ENCODE data around the gene RIMBP2. TPM values are rescaled to one million over a fixed set of nuclear protein-coding genes. Genes with fewer than 3 reads are reported as not detected.

RIMBP2 gene
- total RNA-seq, 1 experiment from 2014 or later, result 2.1 TPM

DNA sequence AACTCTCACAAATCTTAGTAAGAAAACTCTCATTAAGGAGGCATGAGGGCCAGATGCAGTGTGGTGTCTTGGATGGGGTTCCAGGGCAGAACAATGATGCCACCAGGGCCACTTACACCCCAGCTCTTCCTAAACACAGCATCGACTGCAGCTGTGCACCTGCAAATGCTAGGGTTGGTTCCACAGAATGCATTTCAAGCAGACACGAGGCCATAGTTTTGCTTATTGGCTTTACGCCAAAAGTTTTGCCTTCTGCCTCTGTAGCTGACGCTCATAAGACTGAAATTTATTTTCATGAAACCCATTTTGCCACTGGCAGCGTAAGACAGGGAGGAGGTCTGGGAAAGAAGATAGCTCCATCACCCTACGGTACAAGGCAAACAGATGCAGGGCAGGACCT lies 179.0 kb downstream of the RIMBP2 start:
- Histone ChIP-seq H3K36me3 (replicated peaks; ENCODE audit: control insufficient read depth, insufficient read depth, low read length) (no peaks in the 10 kb centered on the region), H3K4me3 (ENCODE audit: insufficient read depth, low read depth, low read length) (no peak overlapping the region), H3K27me3 (ENCODE audit: control insufficient read depth, insufficient read depth, low read length) (no peaks in the 10 kb centered on the region)
- no peak for DNase-seq

- Histone ChIP-seq H3K27me3 (ENCODE audit: control insufficient read depth, insufficient read depth, low read length) (no peaks in the 10 kb centered on the region), H3K4me3 (ENCODE audit: insufficient read depth, low read depth, low read length) (no peak overlapping the region), H3K36me3 (replicated peaks; ENCODE audit: control insufficient read depth, insufficient read depth, low read length) (no peaks in the 10 kb centered on the region)
- DNase-seq, result no peak
Observed at GRCh38 chr12:130530429-130530828, 185.7 kb downstream of the RIMBP2 start.

GRCh38 chr12:130529781-130530180 lies 186.3 kb downstream of the RIMBP2 start:
- H3K4me3 ChIP-seq (ENCODE audit: insufficient read depth, low read depth, low read length), result no peak overlapping the region
- H3K27me3 ChIP-seq (ENCODE audit: control insufficient read depth, insufficient read depth, low read length), result no peaks in the 10 kb centered on the region
- H3K36me3 ChIP-seq (replicated peaks; ENCODE audit: control insufficient read depth, insufficient read depth, low read length), result no peaks in the 10 kb centered on the region
- no peak for DNase-seq

DNA sequence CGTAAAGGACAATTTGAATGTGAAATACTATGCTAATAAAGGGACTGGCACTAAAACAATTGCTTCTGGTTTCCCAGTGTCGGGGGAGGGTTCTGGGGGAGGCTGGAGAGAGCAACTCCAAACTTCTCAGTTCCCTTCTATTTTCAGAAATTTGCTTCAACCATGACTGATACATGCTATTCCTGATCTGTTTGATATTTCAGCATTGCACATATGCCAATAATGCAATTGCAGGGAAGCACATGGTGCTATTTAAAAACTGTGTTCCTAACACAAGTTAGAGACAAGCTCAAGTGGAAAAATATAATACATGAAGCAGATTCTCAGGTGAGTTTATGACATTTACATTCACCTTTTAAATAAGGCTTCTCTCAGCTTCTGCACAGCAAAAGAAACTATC lies 188.9 kb downstream of the RIMBP2 start:
- H3K4me3 ChIP-seq (ENCODE audit: insufficient read depth, low read depth, low read length), result no peak overlapping the region
- H3K27me3 ChIP-seq (ENCODE audit: control insufficient read depth, insufficient read depth, low read length), result no peaks in the 10 kb centered on the region
- DNase-seq, result no peak
- no peaks in the 10 kb centered on the region for H3K36me3 ChIP-seq (replicated peaks; ENCODE audit: control insufficient read depth, insufficient read depth, low read length)

DNA sequence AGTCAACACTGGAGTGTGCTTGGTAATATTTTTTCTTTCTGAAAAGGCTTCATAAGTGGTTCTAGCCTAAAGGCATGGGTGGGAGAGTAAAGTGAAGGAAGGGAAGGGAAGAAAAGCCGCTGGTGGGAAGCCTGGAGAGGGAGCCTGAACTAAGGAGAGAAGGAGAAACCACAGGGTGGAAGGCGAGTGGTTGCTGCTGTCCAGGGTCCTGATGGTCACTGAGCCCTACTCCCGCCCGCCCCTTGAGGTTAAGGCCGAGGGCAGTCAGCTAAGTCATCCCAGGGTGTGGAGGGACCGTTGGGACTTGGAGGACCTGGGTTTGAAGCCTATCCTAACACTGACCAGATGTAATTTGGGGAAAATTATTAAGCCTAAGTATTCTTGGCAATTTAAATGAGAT lies 189.3 kb downstream of the RIMBP2 start:
- Histone ChIP-seq H3K36me3 (replicated peaks; ENCODE audit: control insufficient read depth, insufficient read depth, low read length) (no peaks in the 10 kb centered on the region), H3K27me3 (ENCODE audit: control insufficient read depth, insufficient read depth, low read length) (no peaks in the 10 kb centered on the region), H3K4me3 (ENCODE audit: insufficient read depth, low read depth, low read length) (no peak overlapping the region)
- DNase-seq, result peak; percentile 90

GRCh38 chr12:130525384-130526172 lies 190.5 kb downstream of the RIMBP2 start:
- Histone ChIP-seq H3K36me3 (replicated peaks; ENCODE audit: control insufficient read depth, insufficient read depth, low read length) (no peaks in the 10 kb centered on the region), H3K4me3 (ENCODE audit: insufficient read depth, low read depth, low read length) (no peak overlapping the region), H3K27me3 (ENCODE audit: control insufficient read depth, insufficient read depth, low read length) (no peaks in the 10 kb centered on the region)
- DNase-seq, result no peak

GRCh38 chr12:130524759-130525158 lies 191.3 kb downstream of the RIMBP2 start:
- Histone ChIP-seq H3K36me3 (replicated peaks; ENCODE audit: control insufficient read depth, insufficient read depth, low read length) (no peaks in the 10 kb centered on the region), H3K27me3 (ENCODE audit: control insufficient read depth, insufficient read depth, low read length) (no peaks in the 10 kb centered on the region), H3K4me3 (ENCODE audit: insufficient read depth, low read depth, low read length) (no peak overlapping the region)
- no peak for DNase-seq

DNA sequence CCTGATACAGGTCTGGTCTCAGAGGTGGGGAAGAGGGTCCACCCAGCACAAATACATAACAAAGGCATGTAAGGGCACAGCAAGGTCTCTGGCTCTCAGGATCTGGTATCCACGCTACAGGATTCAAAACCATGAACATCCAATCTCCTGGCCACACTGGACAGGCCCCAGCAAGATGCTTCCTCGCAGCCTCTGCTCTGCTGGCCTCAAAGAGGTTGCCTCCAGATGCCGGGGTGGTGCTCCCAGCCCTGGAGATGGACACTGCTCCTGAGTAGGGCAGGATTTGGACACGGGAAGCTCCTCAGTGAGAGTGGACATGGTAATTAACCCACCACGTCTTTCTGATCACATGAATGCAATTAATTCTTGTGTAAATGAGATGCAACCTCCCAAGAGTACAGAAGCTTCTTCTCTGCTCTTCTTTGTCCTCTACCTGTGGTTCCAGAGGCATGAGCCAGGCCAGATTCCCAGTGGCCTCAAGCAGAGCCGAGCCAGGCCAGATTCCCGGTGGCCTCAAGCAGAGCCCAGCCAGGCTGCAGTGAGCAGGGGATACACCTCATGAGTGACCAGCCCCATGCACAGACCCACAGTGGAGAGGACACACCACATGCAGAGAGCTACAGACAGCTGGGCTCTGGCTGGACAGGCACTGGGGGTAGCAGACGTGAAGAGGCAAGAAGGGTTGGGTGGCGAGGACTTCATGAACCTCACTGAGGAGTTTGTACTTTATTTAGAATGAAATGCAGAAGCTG lies 192.1 kb downstream of the RIMBP2 start:
- no peaks in the 10 kb centered on the region for H3K27me3 ChIP-seq (ENCODE audit: control insufficient read depth, insufficient read depth, low read length)
- no peaks in the 10 kb centered on the region for H3K36me3 ChIP-seq (replicated peaks; ENCODE audit: control insufficient read depth, insufficient read depth, low read length)
- H3K4me3 ChIP-seq (ENCODE audit: insufficient read depth, low read depth, low read length), result no peak overlapping the region
- DNase-seq, result no peak

GRCh38 chr12:130523208-130523607 lies 192.9 kb downstream of the RIMBP2 start:
- Histone ChIP-seq H3K4me3 (ENCODE audit: insufficient read depth, low read depth, low read length) (no peak overlapping the region), H3K27me3 (ENCODE audit: control insufficient read depth, insufficient read depth, low read length) (no peaks in the 10 kb centered on the region), H3K36me3 (replicated peaks; ENCODE audit: control insufficient read depth, insufficient read depth, low read length) (no peaks in the 10 kb centered on the region)
- DNase-seq, result no peak

DNA sequence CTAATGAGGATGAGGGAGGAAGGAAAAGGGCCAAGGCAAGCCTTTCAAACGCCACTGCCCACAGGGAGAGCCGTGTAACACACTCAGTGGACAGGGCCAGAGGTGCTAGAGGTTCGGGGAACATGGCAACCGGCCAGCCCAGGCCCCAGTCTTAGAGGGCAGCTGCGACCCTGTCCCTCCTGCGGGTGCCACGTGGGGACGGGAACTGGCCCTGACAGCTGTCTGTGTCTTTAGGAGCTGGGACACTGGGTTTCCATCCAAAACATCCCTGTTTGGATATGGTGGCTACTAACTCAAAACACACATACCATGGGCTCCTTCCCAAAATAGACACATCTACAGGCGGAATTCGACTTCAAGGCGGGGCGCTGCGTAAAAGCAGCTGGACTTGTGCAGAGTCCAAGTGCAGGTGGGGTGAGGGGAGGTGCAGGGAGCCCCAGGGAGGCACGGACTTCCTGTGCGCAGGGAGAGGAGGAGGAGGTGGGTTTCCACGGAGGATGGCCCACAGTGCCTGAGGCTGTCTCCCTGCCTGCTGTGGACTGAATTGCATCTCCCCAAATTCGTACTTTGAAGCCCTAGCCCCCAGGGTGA lies 193.8 kb downstream of the RIMBP2 start:
- no peak overlapping the region for H3K4me3 ChIP-seq (ENCODE audit: insufficient read depth, low read depth, low read length)
- H3K27me3 ChIP-seq (ENCODE audit: control insufficient read depth, insufficient read depth, low read length), result no peaks in the 10 kb centered on the region
- no peaks in the 10 kb centered on the region for H3K36me3 ChIP-seq (replicated peaks; ENCODE audit: control insufficient read depth, insufficient read depth, low read length)
- no peak for DNase-seq

- no peaks in the 10 kb centered on the region for H3K27me3 ChIP-seq (ENCODE audit: control insufficient read depth, insufficient read depth, low read length)
- H3K36me3 ChIP-seq (replicated peaks; ENCODE audit: control insufficient read depth, insufficient read depth, low read length), result no peaks in the 10 kb centered on the region
- DNase-seq, result no peak
- H3K4me3 ChIP-seq (ENCODE audit: insufficient read depth, low read depth, low read length), result no peak overlapping the region
Observed at GRCh38 chr12:130521375-130522124, 194.5 kb downstream of the RIMBP2 start.

- Histone ChIP-seq H3K4me3 (ENCODE audit: insufficient read depth, low read depth, low read length) (no peak overlapping the region), H3K27me3 (ENCODE audit: control insufficient read depth, insufficient read depth, low read length) (no peaks in the 10 kb centered on the region), H3K36me3 (replicated peaks; ENCODE audit: control insufficient read depth, insufficient read depth, low read length) (no peaks in the 10 kb centered on the region)
- DNase-seq, result no peak
Observed at GRCh38 chr12:130520784-130521183, 195.3 kb downstream of the RIMBP2 start.

GRCh38 chr12:130517588-130517987 lies 198.5 kb downstream of the RIMBP2 start:
- DNase-seq, result no peak
- Histone ChIP-seq H3K4me3 (ENCODE audit: insufficient read depth, low read depth, low read length) (no peak overlapping the region), H3K36me3 (replicated peaks; ENCODE audit: control insufficient read depth, insufficient read depth, low read length) (no peaks in the 10 kb centered on the region), H3K27me3 (ENCODE audit: control insufficient read depth, insufficient read depth, low read length) (no peaks in the 10 kb centered on the region)

GRCh38 chr12:130514149-130514551 lies 201.9 kb downstream of the RIMBP2 start:
- H3K27me3 ChIP-seq (ENCODE audit: control insufficient read depth, insufficient read depth, low read length), result no peaks in the 10 kb centered on the region
- H3K36me3 ChIP-seq (replicated peaks; ENCODE audit: control insufficient read depth, insufficient read depth, low read length), result no peaks in the 10 kb centered on the region
- no peak overlapping the region for H3K4me3 ChIP-seq (ENCODE audit: insufficient read depth, low read depth, low read length)
- peak; percentile 85 for DNase-seq
